Fibroblast of the aortic adventitia (primary cell): ENCODE results near the gene TALDO1. TPM values are rescaled to one million over a fixed set of nuclear protein-coding genes. Genes with fewer than 3 reads are reported as not detected.
A peak's percentile ranks its signal among the peaks of the same experiment; 100 is the strongest.

ENCODE experiments used
- DNase-seq: peaks from one replicate; pipeline ENCODE4 v3.0.0-alpha.2; 2010; ENCODE audit warnings: low read depth
- H3K4me3 ChIP-seq: 2 replicates; pipeline ENCODE4 v1.5.1; 2011; ENCODE audit warnings: low read depth, mild to moderate bottlenecking, control low read depth, low read length, moderate library complexity
- total RNA-seq: library from RNA; depleted of rRNA; stranded (reverse); fragments of >200 nt; gene quantifications from 2 replicates; pipeline ENCODE4 v1.2.3, GENCODE V29; 2012; ENCODE audit warnings: low replicate concordance
- TF ChIP-seq, protein P1 (sequence below): IDR thresholded peaks from 2 replicates; pipeline ENCODE4 v1.5.1; 2011; ENCODE audit warnings: mild to moderate bottlenecking, low read length, control low read depth, inconsistent platforms; ENCODE audit not compliant: insufficient read depth

The TALDO1 gene
- total RNA-seq, 1 donor = 146 TPM

DNA sequence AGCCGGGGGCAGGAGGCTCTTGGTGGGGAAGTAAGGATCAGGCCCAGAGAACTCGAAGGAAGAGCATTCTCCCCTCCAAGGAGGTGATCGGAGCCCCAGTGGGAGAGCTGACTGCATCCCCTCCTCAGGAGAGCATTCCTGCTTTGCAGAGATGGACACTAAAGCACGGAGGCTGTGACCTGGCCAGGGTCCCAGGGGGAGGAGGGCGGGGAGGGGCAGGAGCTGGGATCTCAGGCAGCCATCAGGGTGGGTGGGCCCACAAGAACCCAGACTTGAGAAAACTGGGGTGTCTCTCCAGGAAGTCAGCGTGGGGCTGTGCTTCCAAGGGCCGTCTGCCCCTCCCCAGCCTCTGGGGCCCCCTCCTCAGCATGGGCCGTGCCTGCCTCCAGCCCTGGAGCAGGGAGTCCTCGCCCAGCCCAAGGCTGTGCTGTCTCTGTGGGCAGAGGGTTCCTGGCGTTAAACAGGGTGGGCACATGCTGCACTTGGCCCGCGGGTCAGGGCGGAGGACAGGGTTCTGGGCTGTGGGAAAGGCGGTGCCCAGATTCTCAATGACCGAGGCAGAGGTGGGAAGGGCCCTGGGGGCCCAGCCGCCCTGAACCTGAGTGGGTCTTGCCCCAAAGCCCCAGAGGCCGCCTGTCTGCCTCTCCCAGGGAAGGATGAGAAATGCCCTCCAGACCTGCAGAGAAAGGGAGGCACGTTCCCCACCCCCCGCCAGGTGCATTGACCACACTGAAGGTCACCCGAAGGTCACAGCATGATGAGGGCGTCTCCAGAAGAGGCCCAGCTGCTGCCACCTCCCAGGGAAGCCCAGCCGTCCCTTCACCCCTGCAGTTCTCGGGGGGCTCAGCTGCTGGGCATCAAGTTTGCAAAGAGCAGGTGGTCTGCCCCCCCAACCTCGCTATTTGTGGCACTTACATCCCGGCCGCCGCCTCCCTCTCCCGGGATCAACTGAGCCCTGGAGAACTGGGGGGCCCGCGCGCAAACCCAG, 42.0 kb downstream of the TALDO1 start:
- no peak for DNase-seq
- TF ChIP-seq, protein P1, sequence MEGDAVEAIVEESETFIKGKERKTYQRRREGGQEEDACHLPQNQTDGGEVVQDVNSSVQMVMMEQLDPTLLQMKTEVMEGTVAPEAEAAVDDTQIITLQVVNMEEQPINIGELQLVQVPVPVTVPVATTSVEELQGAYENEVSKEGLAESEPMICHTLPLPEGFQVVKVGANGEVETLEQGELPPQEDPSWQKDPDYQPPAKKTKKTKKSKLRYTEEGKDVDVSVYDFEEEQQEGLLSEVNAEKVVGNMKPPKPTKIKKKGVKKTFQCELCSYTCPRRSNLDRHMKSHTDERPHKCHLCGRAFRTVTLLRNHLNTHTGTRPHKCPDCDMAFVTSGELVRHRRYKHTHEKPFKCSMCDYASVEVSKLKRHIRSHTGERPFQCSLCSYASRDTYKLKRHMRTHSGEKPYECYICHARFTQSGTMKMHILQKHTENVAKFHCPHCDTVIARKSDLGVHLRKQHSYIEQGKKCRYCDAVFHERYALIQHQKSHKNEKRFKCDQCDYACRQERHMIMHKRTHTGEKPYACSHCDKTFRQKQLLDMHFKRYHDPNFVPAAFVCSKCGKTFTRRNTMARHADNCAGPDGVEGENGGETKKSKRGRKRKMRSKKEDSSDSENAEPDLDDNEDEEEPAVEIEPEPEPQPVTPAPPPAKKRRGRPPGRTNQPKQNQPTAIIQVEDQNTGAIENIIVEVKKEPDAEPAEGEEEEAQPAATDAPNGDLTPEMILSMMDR = no peak
- H3K4me3 ChIP-seq = peak overlapping the region; percentile 57

DNA sequence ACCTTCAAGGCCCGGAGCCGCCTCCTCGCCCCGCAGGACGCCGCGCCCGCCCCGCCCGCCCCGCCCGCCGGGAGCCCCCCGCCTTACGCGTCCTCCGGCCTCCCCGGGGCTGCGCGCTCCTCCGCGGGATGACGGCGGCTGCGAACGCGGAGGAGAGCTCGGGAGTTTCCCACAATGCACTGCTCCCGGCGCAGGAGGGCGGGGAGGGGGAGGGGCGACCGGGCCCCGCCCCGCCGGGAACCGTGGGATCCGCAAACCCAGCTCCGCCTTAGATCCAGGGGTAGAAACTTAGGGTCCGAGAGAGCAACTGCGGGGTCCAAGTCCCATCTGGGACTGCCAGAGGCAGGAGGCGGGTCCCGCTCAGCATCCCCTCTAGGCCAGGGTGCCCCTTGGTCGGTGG, 42.7 kb downstream of the TALDO1 start, which contains the start of gene CEND1:
Gene CEND1 (minus strand): TSS at position 148 of the 400 bp plus-strand sequence. CDS start 1,514 bp downstream, outside the sequence.
- peak within 1 kb of the TSS; percentile 57 for H3K4me3 ChIP-seq
- peak; percentile 57 for DNase-seq
- TF ChIP-seq, protein P1 = no peak

DNA sequence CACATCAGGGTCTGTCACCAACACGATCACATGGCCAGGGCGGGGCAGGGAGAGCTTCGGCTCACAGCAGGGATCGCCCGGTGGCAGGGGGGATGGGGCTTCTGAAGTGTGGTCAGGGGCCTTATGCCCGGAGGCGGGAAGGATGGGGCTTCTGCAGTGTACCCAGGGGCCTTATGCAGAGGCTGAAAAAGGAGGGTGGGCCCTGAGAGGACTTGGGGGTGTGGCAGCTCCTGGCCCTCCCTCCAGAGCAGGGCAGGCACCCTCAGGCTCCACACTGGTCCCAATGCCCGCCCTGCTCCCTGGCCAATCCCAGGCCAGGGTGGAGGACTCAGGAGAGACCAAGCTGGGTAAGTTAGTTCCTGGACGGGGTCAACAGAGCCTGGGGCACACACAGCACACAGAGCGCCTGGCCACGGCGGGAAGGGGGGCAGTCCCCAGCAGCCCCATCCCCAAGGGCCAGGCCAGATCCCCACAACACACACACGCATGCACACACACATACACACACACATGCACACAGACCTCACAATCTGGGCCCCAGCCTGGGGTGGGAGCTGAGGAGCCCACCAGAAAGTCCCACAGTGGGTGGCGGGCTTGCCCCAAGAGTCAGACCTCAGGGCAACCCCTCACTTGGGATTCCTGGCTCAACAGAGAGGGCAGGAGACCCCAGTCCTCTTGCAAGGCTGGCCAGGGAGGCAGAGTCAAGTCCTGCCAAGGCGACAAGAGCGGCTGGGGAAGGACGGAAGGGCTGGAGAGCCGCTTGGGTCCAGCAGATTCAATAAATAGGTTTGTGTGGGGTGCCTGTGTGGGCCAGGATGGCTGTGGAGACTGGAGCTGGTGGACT, 43.7 kb downstream of the TALDO1 start:
- H3K4me3 ChIP-seq = no peak overlapping the region
- peak; percentile 30 for DNase-seq
- TF ChIP-seq, protein P1 = no peak

DNA sequence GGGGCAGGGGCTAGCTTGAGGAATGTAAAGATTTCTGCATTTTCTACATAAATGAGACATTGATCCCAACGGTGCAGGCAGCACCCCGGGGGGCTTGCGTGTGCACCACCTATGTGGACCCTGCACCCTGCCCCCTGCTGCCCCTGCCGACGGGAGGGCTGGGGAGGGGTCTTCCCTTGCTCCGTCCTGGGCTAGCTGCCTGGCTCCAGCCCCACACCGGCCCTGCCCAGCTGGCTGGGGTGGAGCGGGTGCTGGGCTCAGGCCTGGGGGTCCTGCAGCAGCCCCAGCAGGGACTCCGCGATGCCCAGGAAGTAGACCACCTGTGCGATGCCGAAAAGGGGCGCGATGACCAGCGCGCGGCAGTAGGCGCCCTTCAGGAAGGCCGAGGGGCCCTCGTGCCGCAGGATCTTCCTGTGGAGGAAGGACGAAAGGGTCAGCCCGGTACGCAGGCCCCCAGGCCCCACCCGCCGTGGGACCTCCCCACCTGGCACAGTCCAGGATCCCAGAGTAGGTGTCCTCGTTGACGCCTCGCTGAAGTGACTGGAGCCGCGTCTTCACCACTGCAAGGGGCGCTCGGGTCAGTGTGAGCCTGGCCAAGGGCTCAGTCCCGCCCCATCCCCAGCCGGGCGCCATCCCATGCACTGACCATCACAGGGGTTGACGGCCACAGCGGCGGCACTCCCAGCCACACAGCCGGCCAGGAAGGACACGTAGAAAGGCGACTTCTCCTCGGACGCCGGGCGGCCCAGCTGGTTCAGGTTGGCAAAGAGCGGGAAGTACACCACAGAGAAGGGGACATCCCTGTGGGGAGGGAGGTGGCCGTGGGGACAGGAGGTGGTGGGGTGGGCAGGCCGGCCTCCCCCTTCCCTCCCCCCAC, 44.6 kb downstream of the TALDO1 start:
- TF ChIP-seq, protein P1 = no peak

DNA sequence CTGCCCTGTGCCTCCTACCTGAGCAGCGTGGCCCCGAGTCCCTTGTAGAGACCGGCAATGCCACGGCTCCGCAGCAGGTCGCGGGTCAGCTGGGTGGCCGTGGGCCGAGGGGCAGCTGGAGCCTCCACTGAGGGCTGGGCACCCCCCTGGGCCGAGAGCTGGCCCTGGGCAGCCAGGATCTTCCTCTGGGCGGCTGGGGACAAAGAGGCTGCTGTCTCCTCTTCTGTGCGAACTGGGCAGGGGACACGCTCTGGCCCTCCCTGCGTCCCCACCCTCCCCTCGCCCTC, 45.2 kb downstream of the TALDO1 start:
- TF ChIP-seq, protein P1 = no peak
- no peak overlapping the region for H3K4me3 ChIP-seq
- DNase-seq = no peak

More for the DNA sequence above, 44.6 kb downstream of the TALDO1 start:
- no peak overlapping the region for H3K4me3 ChIP-seq
- DNase-seq = no peak

DNA sequence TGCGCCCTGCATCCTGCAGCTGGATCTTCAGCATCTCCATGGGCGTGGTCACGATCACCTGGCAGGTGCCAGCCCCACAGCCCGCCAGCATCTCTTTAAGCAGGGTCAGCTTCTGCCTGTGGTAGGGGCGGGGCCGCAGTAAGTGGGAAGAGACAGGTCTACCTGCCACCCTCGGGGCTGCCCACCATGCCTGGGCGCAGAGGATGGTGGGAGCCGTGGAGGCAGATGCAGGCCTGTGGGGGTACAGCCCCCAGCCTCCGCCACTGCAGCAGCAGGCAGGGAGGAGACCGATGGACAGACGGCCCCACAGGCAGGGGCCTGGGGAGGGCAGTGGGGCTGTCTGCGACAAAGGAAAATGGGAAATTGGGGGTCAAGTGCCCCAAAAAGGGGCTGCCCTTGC, 45.6 kb downstream of the TALDO1 start:
- no peak overlapping the region for H3K4me3 ChIP-seq
- no peak for DNase-seq
- TF ChIP-seq, protein P1 = no peak
